MCF 10A (cell line): ENCODE data around the gene KSR1. TPM values are rescaled to one million over a fixed set of nuclear protein-coding genes. Genes with fewer than 3 reads are reported as not detected.
A peak's percentile ranks its signal among the peaks of the same experiment; 100 is the strongest.
"Not testable (repeated sequence)": the region's sequence is repeated elsewhere in the genome, so short reads cannot be mapped to it uniquely, and the experiment has no call there.

Source experiments
- BruUV-seq: library from RNA; stranded (reverse); fragments of 400-500 nt; replicated peaks from 2 replicates; lab custom pipeline; 2021; lab: Mats Ljungman, UMichigan
- CTCF ChIA-PET: fragments of 300-600 bp; sonication (Branson Sonifier 250); formaldehyde crosslinking; extraction: SDS; loops from one replicate; lab custom pipeline; 2021; ENCODE audit warnings: antibody characterized with exemption, inconsistent platforms; lab: Yijun Ruan, JAX
- POLR2A ChIA-PET: fragments of 300-600, 350-650 bp; sonication (Branson Sonifier 250); formaldehyde crosslinking; extraction: SDS; loops from one replicate; lab custom pipeline; 2020; ENCODE audit warnings: antibody characterized with exemption, inconsistent platforms; lab: Yijun Ruan, JAX
- DNase-seq: peaks from one replicate; pipeline ENCODE4 v3.0.0-alpha.2; 2018; ENCODE audit not compliant: unreplicated experiment
- H3K27ac Mint-ChIP-seq: one replicate; pipeline ENCODE4 v1.8.0; 2022; ENCODE audit warnings: mild to moderate bottlenecking, low read depth, mixed read lengths; ENCODE audit not compliant: unreplicated experiment
- H3K27me3 Mint-ChIP-seq: one replicate; pipeline ENCODE4 v1.8.0; 2022; ENCODE audit warnings: mixed read lengths; ENCODE audit not compliant: insufficient read depth, unreplicated experiment
- H3K36me3 Mint-ChIP-seq: one replicate; pipeline ENCODE4 v1.8.0; 2022; ENCODE audit warnings: mild to moderate bottlenecking, moderate library complexity, mixed read lengths; ENCODE audit not compliant: insufficient read depth, unreplicated experiment
- H3K4me1 Mint-ChIP-seq: one replicate; pipeline ENCODE4 v1.8.0; 2022; ENCODE audit warnings: mixed read lengths; ENCODE audit not compliant: insufficient read depth, unreplicated experiment
- H3K4me3 Mint-ChIP-seq: one replicate; pipeline ENCODE4 v1.8.0; 2022; ENCODE audit warnings: mild to moderate bottlenecking, moderate library complexity, mixed read lengths; ENCODE audit not compliant: unreplicated experiment
- H3K9me3 Mint-ChIP-seq: one replicate; pipeline ENCODE4 v1.8.0; 2022; ENCODE audit warnings: mixed read lengths; ENCODE audit not compliant: unreplicated experiment
- CTCF ChIP-seq: fragments of 200-600 bp; IDR thresholded peaks from one replicate; pipeline ENCODE4 v1.8.0; 2022; ENCODE audit warnings: antibody characterized with exemption, mild to moderate bottlenecking; ENCODE audit not compliant: unreplicated experiment
- intact Hi-C: fragments of 100-400 bp; cut with micrococcal nuclease; formaldehyde crosslinking; loops from 2 replicates; pipeline ENCODE4 v1.14.1; 2022
- total RNA-seq: library from RNA; stranded (reverse); gene quantifications from 2 replicates; pipeline ENCODE4 v1.2.3, GENCODE V29; 2022

The KSR1 gene
- total RNA-seq, 1 experiment from 2014 or later: 7.2 TPM

GRCh38 chr17:27430882-27431491, 25.3 kb upstream of the KSR1 start:
- DNase-seq: peak; percentile 66
- Mint-ChIP-seq H3K27me3 (no peaks in the 10 kb centered on the region), H3K36me3 (no peaks in the 10 kb centered on the region), H3K4me1 (no peaks in the 10 kb centered on the region), H3K4me3 (no peak overlapping the region), H3K9me3 (no peaks in the 10 kb centered on the region), H3K27ac (no peak overlapping the region)
- intact Hi-C loops: loop anchor here (1.0 to 2.0 kb wide), 3 partner anchors 169 to 194 kb away; no protein-coding TSS in a partner anchor
- ChIA-PET POLR2A (no interaction called here), CTCF (interaction anchor here (0.7 to 4.8 kb wide), 16 partner anchors 10 to 194 kb away, joined by 3 to 29 read pairs (median 4); partner anchors contain the start of gene KSR1)
- BruUV-seq: no TSS peak
- peak; percentile 60 for TF ChIP-seq CTCF

- intact Hi-C loops: no loop called here
- H3K27ac Mint-ChIP-seq: no peak overlapping the region
- no peaks in the 10 kb centered on the region for H3K9me3 Mint-ChIP-seq
- no peak overlapping the region for H3K4me3 Mint-ChIP-seq
- BruUV-seq: no TSS peak
- peaks cover 11% of the 10 kb centered on the region for H3K27me3 Mint-ChIP-seq
- no peaks in the 10 kb centered on the region for H3K36me3 Mint-ChIP-seq
- ChIA-PET CTCF (interaction anchor here (0.9 to 4.8 kb wide), 3 partner anchors 10 to 168 kb away, joined by 3 to 29 read pairs (median 3); no protein-coding TSS in a partner anchor), POLR2A (no interaction called here)
- no peak for DNase-seq
- H3K4me1 Mint-ChIP-seq: no peaks in the 10 kb centered on the region
- TF ChIP-seq CTCF: no peak
Measured at GRCh38 chr17:27433521-27433920, 22.7 kb upstream of the KSR1 start.

- intact Hi-C loops, H3K4me1 Mint-ChIP-seq, BruUV-seq, H3K9me3 Mint-ChIP-seq, POLR2A ChIA-PET, H3K36me3 Mint-ChIP-seq, DNase-seq, H3K27ac Mint-ChIP-seq, H3K4me3 Mint-ChIP-seq: not testable (repeated sequence)
- CTCF ChIA-PET: interaction anchor here (0.6 to 0.9 kb wide), 3 partner anchors 9 to 82 kb away, joined by 3 read pairs; no protein-coding TSS in a partner anchor
- H3K27me3 Mint-ChIP-seq: peaks cover 32% of the 10 kb centered on the region
Measured at GRCh38 chr17:27435431-27436070, 20.7 kb upstream of the KSR1 start.

- H3K27me3 Mint-ChIP-seq: peaks cover 61% of the 10 kb centered on the region
- H3K9me3 Mint-ChIP-seq: no peaks in the 10 kb centered on the region
- DNase-seq: no peak
- no peak for TF ChIP-seq CTCF
- intact Hi-C loops: no loop called here
- BruUV-seq: no TSS peak
- POLR2A ChIA-PET: interaction anchor here (0.5 kb wide), 1 partner anchor 79 kb away, joined by 3 read pairs; no protein-coding TSS in a partner anchor
- H3K4me3 Mint-ChIP-seq: no peak overlapping the region
- no peaks in the 10 kb centered on the region for H3K4me1 Mint-ChIP-seq
- CTCF ChIA-PET: interaction anchor here (0.6 kb wide), 1 partner anchor 342 kb away, joined by 3 read pairs; no protein-coding TSS in a partner anchor
- no peaks in the 10 kb centered on the region for H3K36me3 Mint-ChIP-seq
- no peak overlapping the region for H3K27ac Mint-ChIP-seq
Measured at GRCh38 chr17:27438348-27438998, 17.8 kb upstream of the KSR1 start.
